GM23338 (cell line): Measurements from ENCODE around the gene AIF1L. TPM values are rescaled to one million over a fixed set of nuclear protein-coding genes. Genes with fewer than 3 reads are reported as not detected.

Experiments used
- ATAC-seq: fragments of 200-7000 bp; cut with Tn5 transposase; 3 replicates; pipeline ENCODE4 v1.9.1; 2020
- DNase-seq: peaks from one replicate; pipeline ENCODE4 v3.0.0-alpha.2; 2015; ENCODE audit warnings: low spot score
- H2AFZ ChIP-seq: fragments of 200-600 bp; sonication (generic); 2 replicates; pipeline ENCODE4 v1.8.0; 2016; ENCODE audit warnings: antibody characterized with exemption, mild to moderate bottlenecking, moderate library complexity
- H3F3A ChIP-seq: fragments of 200-600 bp; sonication (generic); replicated peaks from 2 replicates; pipeline ENCODE4 v1.8.0; 2017; ENCODE audit warnings: antibody characterized with exemption, mixed run types, low read depth
- H3K27ac ChIP-seq: fragments of 200-600 bp; sonication (generic); 2 replicates; pipeline ENCODE4 v1.6.1; 2016; ENCODE audit warnings: low read depth
- H3K27me3 ChIP-seq: fragments of 200-600 bp; sonication (generic); 2 replicates; pipeline ENCODE4 v1.8.0; 2016; ENCODE audit warnings: mild to moderate bottlenecking, mixed run types, moderate library complexity; ENCODE audit not compliant: insufficient read depth
- H3K36me3 ChIP-seq: fragments of 200-600 bp; sonication (generic); 2 replicates; pipeline ENCODE4 v1.8.0; 2016; ENCODE audit warnings: mild to moderate bottlenecking; ENCODE audit not compliant: insufficient read depth
- H3K4me1 ChIP-seq: fragments of 200-600 bp; sonication (generic); 2 replicates; pipeline ENCODE4 v1.8.0; 2016; ENCODE audit warnings: mild to moderate bottlenecking, moderate library complexity; ENCODE audit not compliant: insufficient read depth
- H3K4me2 ChIP-seq: fragments of 200-600 bp; sonication (generic); 2 replicates; pipeline ENCODE4 v1.7.1; 2017; ENCODE audit warnings: mixed run types
- H3K4me3 ChIP-seq: fragments of 200-600 bp; sonication (generic); 2 replicates; pipeline ENCODE4 v1.6.1; 2016; ENCODE audit warnings: mixed run types
- H3K79me2 ChIP-seq: fragments of 200-600 bp; sonication (generic); replicated peaks from 2 replicates; pipeline ENCODE4 v1.8.0; 2017; ENCODE audit warnings: mild to moderate bottlenecking; ENCODE audit not compliant: insufficient read depth
- H3K9me2 ChIP-seq: fragments of 200-600 bp; sonication (generic); 2 replicates; pipeline ENCODE4 v1.8.0; 2017; ENCODE audit not compliant: insufficient read depth
- H4K20me1 ChIP-seq: fragments of 200-600 bp; sonication (generic); replicated peaks from 2 replicates; pipeline ENCODE4 v1.8.0; 2017; ENCODE audit warnings: mild to moderate bottlenecking; ENCODE audit not compliant: insufficient read depth
- H3K27ac Mint-ChIP-seq: 2 replicates; pipeline ENCODE4 v1.8.0; 2020; ENCODE audit warnings: inconsistent platforms, mild to moderate bottlenecking, moderate library complexity, mixed read lengths
- H3K27me3 Mint-ChIP-seq: 3 replicates; pipeline ENCODE4 v1.8.0; 2022; ENCODE audit warnings: low read depth, mild to moderate bottlenecking, moderate library complexity, mixed read lengths, inconsistent platforms; ENCODE audit not compliant: insufficient read depth, poor library complexity
- H3K36me3 Mint-ChIP-seq: 3 replicates; pipeline ENCODE4 v1.8.0; 2021; ENCODE audit warnings: low read depth, mild to moderate bottlenecking, inconsistent platforms, moderate library complexity, mixed read lengths
- H3K4me1 Mint-ChIP-seq: 3 replicates; pipeline ENCODE4 v1.8.0; 2020; ENCODE audit warnings: mild to moderate bottlenecking, inconsistent platforms, mixed read lengths
- H3K4me3 Mint-ChIP-seq: 3 replicates; pipeline ENCODE4 v1.8.0; 2021; ENCODE audit warnings: moderate library complexity, mild to moderate bottlenecking, inconsistent platforms, mixed read lengths
- H3K9me3 Mint-ChIP-seq: 3 replicates; pipeline ENCODE4 v1.8.0; 2020; ENCODE audit warnings: moderate library complexity, mild to moderate bottlenecking, inconsistent platforms, mixed read lengths
- EZH2 ChIP-seq: fragments of 200-600 bp; sonication (generic); IDR thresholded peaks from one replicate; pipeline ENCODE4 v1.8.0; 2017; ENCODE audit warnings: antibody characterized with exemption, mild to moderate bottlenecking, low read depth; ENCODE audit not compliant: unreplicated experiment
- EZH2phosphoT487 ChIP-seq: fragments of 200-600 bp; sonication (generic); IDR thresholded peaks from one replicate; pipeline ENCODE4 v1.8.1; 2018; ENCODE audit warnings: antibody characterized with exemption; ENCODE audit not compliant: unreplicated experiment
- JUNB ChIP-seq: IDR thresholded peaks from one replicate; pipeline ENCODE4 v1.6.1; 2016; ENCODE audit warnings: antibody characterized with exemption; ENCODE audit not compliant: unreplicated experiment
- NANOG ChIP-seq: IDR thresholded peaks from 2 replicates; pipeline ENCODE4 v1.6.1; 2016; ENCODE audit warnings: antibody characterized with exemption, borderline replicate concordance
- POLR2AphosphoS5 ChIP-seq: IDR thresholded peaks from 2 replicates; pipeline ENCODE4 v1.6.1; 2016; ENCODE audit warnings: antibody characterized with exemption, low read depth
- STAT1 ChIP-seq: IDR thresholded peaks from one replicate; pipeline ENCODE4 v1.6.1; 2016; ENCODE audit warnings: antibody characterized with exemption; ENCODE audit not compliant: unreplicated experiment
- ZNF114 ChIP-seq: fragments of 250-450 bp; sonication (Bioruptor Pico); IDR thresholded peaks from 2 replicates; pipeline ENCODE4 v1.5.0; 2020; ENCODE audit warnings: mild to moderate bottlenecking, moderate library complexity
- ZNF331 ChIP-seq: fragments of 250-450 bp; sonication (Bioruptor Pico); IDR thresholded peaks from 2 replicates; pipeline ENCODE4 v1.5.0; 2020; ENCODE audit warnings: low read depth, mild to moderate bottlenecking, moderate library complexity
- polyA plus RNA-seq: library from polyadenylated mRNA; unstranded; fragments of >200 nt; fragmentation: Nextera tagmentation; extraction: Ambion mirVana; gene quantifications from 2 replicates; pipeline ENCODE4 v1.2.1, GENCODE V29; 2016
- total RNA-seq: library from RNA; depleted of rRNA; stranded (reverse); fragments of >200 nt; shearing (Covaris generic); gene quantifications from 2 replicates; pipeline ENCODE4 v1.2.3, GENCODE V29; 2014
- TF ChIP-seq, protein P1 (sequence below), 2 experiments: fragments of 200-600 bp in 1 of 2; sonication (generic) in 1 of 2; conservative IDR thresholded peaks; 2 replicates each; pipeline versions ENCODE4 v1.5.1 to v1.6.1; 2016 to 2017; ENCODE audit warnings: antibody characterized with exemption in 2 of 2, low read depth in 2 of 2, mild to moderate bottlenecking in 2 of 2, moderate library complexity in 1 of 2
- TF ChIP-seq, protein P2 (sequence below): IDR thresholded peaks from 2 replicates; pipeline ENCODE4 v1.6.1; 2016; ENCODE audit warnings: antibody characterized with exemption
- TF ChIP-seq, protein P3 (sequence below): fragments of 250-450 bp; sonication (Bioruptor Pico); IDR thresholded peaks from 2 replicates; pipeline ENCODE4 v1.5.0; 2020; ENCODE audit warnings: mild to moderate bottlenecking, moderate library complexity

The AIF1L gene
- total and polyA plus RNA-seq, 2 experiments from 2014 or later = 76.4 to 87.8 TPM

DNA sequence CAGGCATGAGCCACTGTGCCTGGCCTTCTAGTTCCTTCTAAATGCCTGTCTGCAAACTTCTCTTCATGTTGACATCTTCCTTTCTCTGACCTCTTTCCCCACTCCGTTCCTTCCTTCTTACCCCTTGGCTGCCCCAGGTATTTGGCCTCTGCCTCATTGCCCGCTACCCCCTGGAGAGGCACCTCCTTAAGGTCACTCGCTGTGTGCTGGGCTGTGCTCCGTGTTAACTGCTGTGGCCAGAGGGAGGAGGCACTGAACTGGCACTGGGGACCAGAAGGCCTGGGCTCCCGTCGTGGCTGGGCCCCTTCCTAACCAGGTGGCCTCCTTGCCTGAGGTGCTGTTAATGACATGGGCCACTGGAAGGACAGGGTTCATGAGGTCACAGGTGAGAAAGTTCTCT is 48.0 kb upstream of the AIF1L start:
- Histone ChIP-seq H3K27me3 (no peaks in the 10 kb centered on the region), H3K79me2 (no peaks in the 10 kb centered on the region), H3K4me2 (no peak overlapping the region), H3K9me2 (no peaks in the 10 kb centered on the region), H3K36me3 (no peaks in the 10 kb centered on the region), H3K27ac (no peak overlapping the region), H3K4me1 (no peaks in the 10 kb centered on the region), H4K20me1 (no peaks in the 10 kb centered on the region), H2AFZ (no peak overlapping the region), H3K4me3 (no peak overlapping the region), H3F3A (no peaks in the 10 kb centered on the region)
- Mint-ChIP-seq H3K27me3 (peaks cover 1% of the 10 kb centered on the region), H3K36me3 (peaks cover 6% of the 10 kb centered on the region), H3K27ac (no peak overlapping the region), H3K4me3 (no peak overlapping the region), H3K9me3 (no peaks in the 10 kb centered on the region; the same call in 2 of the 3 replicates), H3K4me1 (no peaks in the 10 kb centered on the region)
- TF ChIP-seq POLR2AphosphoS5 (no peak), EZH2phosphoT487 (no peak), ZNF331 (no peak), JUNB (no peak), EZH2 (no peak), STAT1 (no peak), ZNF114 (no peak), NANOG (no peak)
- TF ChIP-seq, protein P1, sequence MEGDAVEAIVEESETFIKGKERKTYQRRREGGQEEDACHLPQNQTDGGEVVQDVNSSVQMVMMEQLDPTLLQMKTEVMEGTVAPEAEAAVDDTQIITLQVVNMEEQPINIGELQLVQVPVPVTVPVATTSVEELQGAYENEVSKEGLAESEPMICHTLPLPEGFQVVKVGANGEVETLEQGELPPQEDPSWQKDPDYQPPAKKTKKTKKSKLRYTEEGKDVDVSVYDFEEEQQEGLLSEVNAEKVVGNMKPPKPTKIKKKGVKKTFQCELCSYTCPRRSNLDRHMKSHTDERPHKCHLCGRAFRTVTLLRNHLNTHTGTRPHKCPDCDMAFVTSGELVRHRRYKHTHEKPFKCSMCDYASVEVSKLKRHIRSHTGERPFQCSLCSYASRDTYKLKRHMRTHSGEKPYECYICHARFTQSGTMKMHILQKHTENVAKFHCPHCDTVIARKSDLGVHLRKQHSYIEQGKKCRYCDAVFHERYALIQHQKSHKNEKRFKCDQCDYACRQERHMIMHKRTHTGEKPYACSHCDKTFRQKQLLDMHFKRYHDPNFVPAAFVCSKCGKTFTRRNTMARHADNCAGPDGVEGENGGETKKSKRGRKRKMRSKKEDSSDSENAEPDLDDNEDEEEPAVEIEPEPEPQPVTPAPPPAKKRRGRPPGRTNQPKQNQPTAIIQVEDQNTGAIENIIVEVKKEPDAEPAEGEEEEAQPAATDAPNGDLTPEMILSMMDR (conservative IDR thresholded peaks at IDR 0.05; ENCODE audit: low read depth in 2 of 2) = no peak
- TF ChIP-seq, protein P2, sequence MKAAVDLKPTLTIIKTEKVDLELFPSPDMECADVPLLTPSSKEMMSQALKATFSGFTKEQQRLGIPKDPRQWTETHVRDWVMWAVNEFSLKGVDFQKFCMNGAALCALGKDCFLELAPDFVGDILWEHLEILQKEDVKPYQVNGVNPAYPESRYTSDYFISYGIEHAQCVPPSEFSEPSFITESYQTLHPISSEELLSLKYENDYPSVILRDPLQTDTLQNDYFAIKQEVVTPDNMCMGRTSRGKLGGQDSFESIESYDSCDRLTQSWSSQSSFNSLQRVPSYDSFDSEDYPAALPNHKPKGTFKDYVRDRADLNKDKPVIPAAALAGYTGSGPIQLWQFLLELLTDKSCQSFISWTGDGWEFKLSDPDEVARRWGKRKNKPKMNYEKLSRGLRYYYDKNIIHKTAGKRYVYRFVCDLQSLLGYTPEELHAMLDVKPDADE = no peak
- TF ChIP-seq, protein P3, sequence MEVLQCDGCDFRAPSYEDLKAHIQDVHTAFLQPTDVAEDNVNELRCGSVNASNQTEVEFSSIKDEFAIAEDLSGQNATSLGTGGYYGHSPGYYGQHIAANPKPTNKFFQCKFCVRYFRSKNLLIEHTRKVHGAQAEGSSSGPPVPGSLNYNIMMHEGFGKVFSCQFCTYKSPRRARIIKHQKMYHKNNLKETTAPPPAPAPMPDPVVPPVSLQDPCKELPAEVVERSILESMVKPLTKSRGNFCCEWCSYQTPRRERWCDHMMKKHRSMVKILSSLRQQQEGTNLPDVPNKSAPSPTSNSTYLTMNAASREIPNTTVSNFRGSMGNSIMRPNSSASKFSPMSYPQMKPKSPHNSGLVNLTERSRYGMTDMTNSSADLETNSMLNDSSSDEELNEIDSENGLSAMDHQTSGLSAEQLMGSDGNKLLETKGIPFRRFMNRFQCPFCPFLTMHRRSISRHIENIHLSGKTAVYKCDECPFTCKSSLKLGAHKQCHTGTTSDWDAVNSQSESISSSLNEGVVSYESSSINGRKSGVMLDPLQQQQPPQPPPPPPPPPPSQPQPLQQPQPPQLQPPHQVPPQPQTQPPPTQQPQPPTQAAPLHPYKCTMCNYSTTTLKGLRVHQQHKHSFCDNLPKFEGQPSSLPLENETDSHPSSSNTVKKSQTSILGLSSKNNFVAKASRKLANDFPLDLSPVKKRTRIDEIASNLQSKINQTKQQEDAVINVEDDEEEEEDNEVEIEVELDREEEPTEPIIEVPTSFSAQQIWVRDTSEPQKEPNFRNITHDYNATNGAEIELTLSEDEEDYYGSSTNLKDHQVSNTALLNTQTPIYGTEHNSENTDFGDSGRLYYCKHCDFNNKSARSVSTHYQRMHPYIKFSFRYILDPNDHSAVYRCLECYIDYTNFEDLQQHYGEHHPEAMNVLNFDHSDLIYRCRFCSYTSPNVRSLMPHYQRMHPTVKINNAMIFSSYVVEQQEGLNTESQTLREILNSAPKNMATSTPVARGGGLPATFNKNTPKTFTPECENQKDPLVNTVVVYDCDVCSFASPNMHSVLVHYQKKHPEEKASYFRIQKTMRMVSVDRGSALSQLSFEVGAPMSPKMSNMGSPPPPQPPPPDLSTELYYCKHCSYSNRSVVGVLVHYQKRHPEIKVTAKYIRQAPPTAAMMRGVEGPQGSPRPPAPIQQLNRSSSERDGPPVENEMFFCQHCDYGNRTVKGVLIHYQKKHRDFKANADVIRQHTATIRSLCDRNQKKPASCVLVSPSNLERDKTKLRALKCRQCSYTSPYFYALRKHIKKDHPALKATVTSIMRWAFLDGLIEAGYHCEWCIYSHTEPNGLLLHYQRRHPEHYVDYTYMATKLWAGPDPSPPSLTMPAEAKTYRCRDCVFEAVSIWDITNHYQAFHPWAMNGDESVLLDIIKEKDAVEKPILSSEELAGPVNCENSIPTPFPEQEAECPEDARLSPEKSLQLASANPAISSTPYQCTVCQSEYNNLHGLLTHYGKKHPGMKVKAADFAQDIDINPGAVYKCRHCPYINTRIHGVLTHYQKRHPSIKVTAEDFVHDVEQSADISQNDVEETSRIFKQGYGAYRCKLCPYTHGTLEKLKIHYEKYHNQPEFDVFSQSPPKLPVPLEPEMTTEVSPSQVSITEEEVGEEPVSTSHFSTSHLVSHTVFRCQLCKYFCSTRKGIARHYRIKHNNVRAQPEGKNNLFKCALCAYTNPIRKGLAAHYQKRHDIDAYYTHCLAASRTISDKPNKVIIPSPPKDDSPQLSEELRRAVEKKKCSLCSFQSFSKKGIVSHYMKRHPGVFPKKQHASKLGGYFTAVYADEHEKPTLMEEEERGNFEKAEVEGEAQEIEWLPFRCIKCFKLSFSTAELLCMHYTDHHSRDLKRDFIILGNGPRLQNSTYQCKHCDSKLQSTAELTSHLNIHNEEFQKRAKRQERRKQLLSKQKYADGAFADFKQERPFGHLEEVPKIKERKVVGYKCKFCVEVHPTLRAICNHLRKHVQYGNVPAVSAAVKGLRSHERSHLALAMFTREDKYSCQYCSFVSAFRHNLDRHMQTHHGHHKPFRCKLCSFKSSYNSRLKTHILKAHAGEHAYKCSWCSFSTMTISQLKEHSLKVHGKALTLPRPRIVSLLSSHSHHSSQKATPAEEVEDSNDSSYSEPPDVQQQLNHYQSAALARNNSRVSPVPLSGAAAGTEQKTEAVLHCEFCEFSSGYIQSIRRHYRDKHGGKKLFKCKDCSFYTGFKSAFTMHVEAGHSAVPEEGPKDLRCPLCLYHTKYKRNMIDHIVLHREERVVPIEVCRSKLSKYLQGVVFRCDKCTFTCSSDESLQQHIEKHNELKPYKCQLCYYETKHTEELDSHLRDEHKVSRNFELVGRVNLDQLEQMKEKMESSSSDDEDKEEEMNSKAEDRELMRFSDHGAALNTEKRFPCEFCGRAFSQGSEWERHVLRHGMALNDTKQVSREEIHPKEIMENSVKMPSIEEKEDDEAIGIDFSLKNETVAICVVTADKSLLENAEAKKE (CRISPR knock-in tag) = no peak
- ATAC-seq (no peak), DNase-seq (no peak)
